ENCODE measurements around the gene NCDN.

GRCh38 chr1:35535243-35535642 is 22.4 kb upstream of the NCDN start:
- TF ChIP-seq CTCF (conservative IDR thresholded peaks at IDR 0.05 in 1 of 2, IDR thresholded peaks at IDR 0.05 in 1 of 2; ENCODE audit: extremely low read depth in 1 of 2, insufficient read depth in 1 of 2, low read depth in 1 of 2, low read length in 2 of 2) (no peak), EZH2 (IDR thresholded peaks at IDR 0.05; ENCODE audit: borderline replicate concordance, low read length) (no peak)
